CD14-positive monocyte (primary cell): ENCODE results near the gene KIAA1328. TPM values are rescaled to one million over a fixed set of nuclear protein-coding genes. Genes with fewer than 3 reads are reported as not detected.

ENCODE experiments used
- DNase-seq, 3 donors: peaks; one replicate each; pipeline ENCODE4 v3.0.0-alpha.2; 2011 to 2022
- H2AFZ ChIP-seq: 2 replicates; pipeline ENCODE4 v1.6.0; 2012; ENCODE audit warnings: mild to moderate bottlenecking, low read depth, low read length, inconsistent platforms; ENCODE audit not compliant: insufficient read depth, poor library complexity, severe bottlenecking
- H3K27ac ChIP-seq, 2 donors: 1 replicate in 1 of 2; 2 replicates in 1 of 2; pipeline ENCODE4 v1.5.1; 2012 to 2013; ENCODE audit warnings: low read length in 2 of 2, control low read depth in 1 of 2, inconsistent platforms in 1 of 2, low read depth in 1 of 2, mild to moderate bottlenecking in 1 of 2
- H3K27me3 ChIP-seq, 2 donors: one replicate each; pipeline versions ENCODE4 v1.6.0 to v1.6.1; 2011 to 2013; ENCODE audit warnings: low read length in 2 of 2; ENCODE audit not compliant: control insufficient read depth in 2 of 2, insufficient read depth in 2 of 2
- H3K36me3 ChIP-seq, 2 donors: replicated peaks in 1 of 2; 1 replicate in 1 of 2; 2 replicates in 1 of 2; pipeline versions ENCODE4 v1.5.1 to v1.6.1; 2012 to 2013; ENCODE audit warnings: low read length in 2 of 2, control low read depth in 1 of 2, inconsistent platforms in 1 of 2, mild to moderate bottlenecking in 1 of 2; ENCODE audit not compliant: insufficient read depth in 2 of 2, control insufficient read depth in 1 of 2
- H3K4me1 ChIP-seq, 2 donors: 1 replicate in 1 of 2; 2 replicates in 1 of 2; pipeline versions ENCODE4 v1.5.1 to v1.6.1; 2012 to 2013; ENCODE audit warnings: low read length in 2 of 2, control low read depth in 1 of 2, inconsistent platforms in 1 of 2, mild to moderate bottlenecking in 1 of 2, moderate library complexity in 1 of 2; ENCODE audit not compliant: insufficient read depth in 2 of 2, control insufficient read depth in 1 of 2
- H3K4me2 ChIP-seq: replicated peaks from 2 replicates; pipeline ENCODE3; 2012; ENCODE audit warnings: low read length, moderate library complexity, mild to moderate bottlenecking; ENCODE audit not compliant: poor library complexity, severe bottlenecking; ENCODE audit errors: extremely low read depth
- H3K4me3 ChIP-seq, 3 experiments: fragments of 200-600 bp in 1 of 3; sonication (generic) in 1 of 3; replicated peaks in 1 of 3; 1 replicate in 2 of 3; 2 replicates in 1 of 3; pipeline ENCODE4 v1.5.1; 2011 to 2013; ENCODE audit warnings: low read length in 3 of 3, mild to moderate bottlenecking in 3 of 3, control low read depth in 2 of 3, low read depth in 2 of 3, inconsistent platforms in 1 of 3, moderate library complexity in 1 of 3
- H3K79me2 ChIP-seq: 2 replicates; pipeline ENCODE4 v1.6.0; 2012; ENCODE audit warnings: mild to moderate bottlenecking, control low read depth, inconsistent platforms, low read length, moderate library complexity; ENCODE audit not compliant: insufficient read depth
- H3K9ac ChIP-seq: 2 replicates; pipeline ENCODE4 v1.6.0; 2017; ENCODE audit warnings: low read length, mild to moderate bottlenecking; ENCODE audit not compliant: insufficient read depth, poor library complexity, severe bottlenecking
- H3K9me3 ChIP-seq, 2 donors: replicated peaks in 1 of 2; 1 replicate in 1 of 2; 2 replicates in 1 of 2; pipeline versions ENCODE4 v1.5.1 to v1.6.1; 2012 to 2013; ENCODE audit warnings: low read length in 2 of 2, control low read depth in 1 of 2; ENCODE audit not compliant: control insufficient read depth in 1 of 2, insufficient read depth in 1 of 2
- H4K20me1 ChIP-seq: 2 replicates; pipeline ENCODE4 v1.6.0; 2012; ENCODE audit warnings: mild to moderate bottlenecking, low read length, control low read depth, moderate library complexity; ENCODE audit not compliant: insufficient read depth
- H3K27ac Mint-ChIP-seq, 7 donors: one replicate each; pipeline ENCODE4 v1.8.0; 2020; ENCODE audit warnings: mild to moderate bottlenecking in 7 of 7, mixed read lengths in 7 of 7, moderate library complexity in 6 of 7, inconsistent platforms in 2 of 7
- H3K27me3 Mint-ChIP-seq, 3 donors: one replicate each; pipeline ENCODE4 v1.8.0; 2021 to 2022; ENCODE audit warnings: low read depth in 3 of 3, mild to moderate bottlenecking in 3 of 3, mixed read lengths in 3 of 3, moderate library complexity in 3 of 3, inconsistent platforms in 1 of 3
- H3K36me3 Mint-ChIP-seq, 2 donors: one replicate each; pipeline ENCODE4 v1.8.0; 2020; ENCODE audit warnings: mixed read lengths in 2 of 2, inconsistent platforms in 1 of 2, mild to moderate bottlenecking in 1 of 2
- H3K4me1 Mint-ChIP-seq: one replicate; pipeline ENCODE4 v1.8.0; 2020; ENCODE audit warnings: mild to moderate bottlenecking, mixed read lengths
- H3K4me3 Mint-ChIP-seq, 2 donors: one replicate each; pipeline ENCODE4 v1.8.0; 2020; ENCODE audit warnings: mild to moderate bottlenecking in 2 of 2, mixed read lengths in 2 of 2, moderate library complexity in 1 of 2
- H3K9me3 Mint-ChIP-seq, 7 donors: one replicate each; pipeline ENCODE4 v1.8.0; 2020 to 2022; ENCODE audit warnings: mixed read lengths in 7 of 7, mild to moderate bottlenecking in 6 of 7, moderate library complexity in 6 of 7, inconsistent platforms in 2 of 7
- CTCF ChIP-seq: fragments of 200-600 bp; IDR thresholded peaks from one replicate; pipeline ENCODE4 v1.8.0; 2022; ENCODE audit warnings: antibody characterized with exemption, mild to moderate bottlenecking
- WGBS: methylation state at CpG from one replicate; pipeline ENCODE4 v1.1.5; 2013; ENCODE audit warnings: missing lambda C conversion rate; ENCODE audit not compliant: insufficient coverage; 5-methylcytosine and 5-hydroxymethylcytosine counted together
- intact Hi-C, 2 donors: fragments of 100-400 bp; cut with micrococcal nuclease; formaldehyde crosslinking; loops; one replicate each; pipeline versions ENCODE4 v1.15.0 to v1.15.1; 2023
- polyA plus RNA-seq, 3 donors: library from polyadenylated mRNA; depleted of rRNA in 1 of 3; unstranded in 2 of 3; stranded (reverse) in 1 of 3; fragments of 300-500 nt in 2 of 3; fragments of >200 nt in 1 of 3; fragmentation: Illumina TruSeq in 2 of 3; gene quantifications; 1 replicate in 2 of 3; 2 replicates in 1 of 3; pipeline ENCODE4 v1.2.3, GENCODE V29; 2012 to 2021

KIAA1328 gene
- polyA plus RNA-seq, 3 donors: 3.7 to 3.9 (median 3.8) TPM

- Histone ChIP-seq H3K4me2 (no peak overlapping the region), H3K4me1 (no peaks in the 10 kb centered on the region), H3K9me3 (no peaks in the 10 kb centered on the region), H2AFZ (no peak overlapping the region), H3K27ac (no peak overlapping the region), H3K79me2 (no peaks in the 10 kb centered on the region), H3K27me3 (peaks cover 4 to 17% of the 10 kb centered on the region in 2 donors), H4K20me1 (no peaks in the 10 kb centered on the region), H3K4me3 (no peak overlapping the region), H3K36me3 (no peaks in the 10 kb centered on the region), H3K9ac (no peak overlapping the region)
- no peak for DNase-seq
- Mint-ChIP-seq H3K36me3 (no peaks in the 10 kb centered on the region), H3K27ac (no peak overlapping the region), H3K4me1 (no peaks in the 10 kb centered on the region), H3K9me3 (peaks cover 0 to 7% (median 3%) of the 10 kb centered on the region in 7 donors), H3K27me3 (peaks cover 17 to 22% (median 20%) of the 10 kb centered on the region in 3 donors), H3K4me3 (no peak overlapping the region)
- intact Hi-C loops: no loop called here
- no peak for TF ChIP-seq CTCF
- WGBS: 20% methylated on average over 8 of the region's 8 CpGs
Measured at GRCh38 chr18:37270038-37270665, 441.2 kb downstream of the KIAA1328 start.

- Histone ChIP-seq H3K79me2 (no peaks in the 10 kb centered on the region), H3K4me3 (no peak overlapping the region), H3K27ac (no peak overlapping the region), H3K4me2 (no peak overlapping the region), H3K9me3 (no peaks in the 10 kb centered on the region), H4K20me1 (no peaks in the 10 kb centered on the region), H2AFZ (no peak overlapping the region), H3K27me3 (peaks cover 5 to 21% of the 10 kb centered on the region in 2 donors), H3K36me3 (no peaks in the 10 kb centered on the region), H3K9ac (no peak overlapping the region), H3K4me1 (no peaks in the 10 kb centered on the region)
- WGBS: 93% methylated on average over 5 of the region's 7 CpGs
- intact Hi-C loops: no loop called here
- no peaks in the 10 kb centered on the region for H3K4me1 Mint-ChIP-seq
- DNase-seq: no peak
- no peak overlapping the region for H3K27ac Mint-ChIP-seq
- H3K9me3 Mint-ChIP-seq: peaks cover 0 to 8% (median 2%) of the 10 kb centered on the region in 7 donors
- H3K4me3 Mint-ChIP-seq: no peak overlapping the region
- peaks cover 21 to 27% (median 25%) of the 10 kb centered on the region in 3 donors for H3K27me3 Mint-ChIP-seq
- TF ChIP-seq CTCF: no peak
- no peaks in the 10 kb centered on the region for H3K36me3 Mint-ChIP-seq
Measured at GRCh38 chr18:37270666-37271052, 441.7 kb downstream of the KIAA1328 start.
